HepG2 (cell line): Measurements from ENCODE around the gene APC2. TPM values are rescaled to one million over a fixed set of nuclear protein-coding genes. Genes with fewer than 3 reads are reported as not detected.

Experiments
- EED ChIP-seq: sonication (generic); formaldehyde crosslinking; IDR thresholded peaks from 2 replicates; pipeline ENCODE4 v1.5.0; 2020; ENCODE audit warnings: mild to moderate bottlenecking, missing genetic modification reagents
- FOXP1 ChIP-seq, 2 experiments: fragments of 450-650 bp in 1 of 2; IDR thresholded peaks; 2 replicates each; pipeline ENCODE4 v1.6.1; 2017 to 2018; ENCODE audit warnings: antibody characterized with exemption in 1 of 2
- GATAD1 ChIP-seq: IDR thresholded peaks from 2 replicates; pipeline ENCODE4 v1.6.1; 2016; ENCODE audit warnings: missing genetic modification reagents, missing compliant biosample characterization
- GMEB2 ChIP-seq: IDR thresholded peaks from 2 replicates; pipeline ENCODE4 v1.6.1; 2016; ENCODE audit warnings: missing biosample characterization, missing genetic modification reagents, low read depth
- LCORL ChIP-seq, 2 experiments: fragments of 450-650 bp in 1 of 2; sonication (generic) in 1 of 2; formaldehyde crosslinking in 1 of 2; IDR thresholded peaks; 2 replicates each; pipeline versions ENCODE4 v1.5.0 to v1.6.1; 2017 to 2020; ENCODE audit warnings: antibody characterized with exemption in 1 of 2, missing genetic modification reagents in 1 of 2
- RFXAP ChIP-seq: sonication (generic); formaldehyde crosslinking; IDR thresholded peaks from 2 replicates; pipeline ENCODE4 v1.4.0; 2020; ENCODE audit warnings: missing genetic modification reagents, borderline replicate concordance
- SKIL ChIP-seq: sonication (generic); formaldehyde crosslinking; IDR thresholded peaks from 2 replicates; pipeline ENCODE4 v1.8.0; 2022; ENCODE audit warnings: missing genetic modification reagents, mild to moderate bottlenecking, moderate library complexity, borderline replicate concordance
- SMAD9 ChIP-seq: sonication (generic); formaldehyde crosslinking; IDR thresholded peaks from 2 replicates; pipeline ENCODE4 v1.5.1; 2020; ENCODE audit warnings: mild to moderate bottlenecking, missing genetic modification reagents
- ZBTB21 ChIP-seq: sonication (generic); formaldehyde crosslinking; IDR thresholded peaks from 2 replicates; pipeline ENCODE4 v1.4.0; 2020; ENCODE audit warnings: missing genetic modification reagents
- ZNF138 ChIP-seq: sonication (generic); formaldehyde crosslinking; IDR thresholded peaks from 2 replicates; pipeline ENCODE4 v1.5.0; 2020; ENCODE audit warnings: mild to moderate bottlenecking, low read depth, missing genetic modification reagents
- ZNF263 ChIP-seq: sonication (generic); formaldehyde crosslinking; IDR thresholded peaks from 2 replicates; pipeline ENCODE4 v1.4.0; 2020; ENCODE audit warnings: missing genetic modification reagents
- ZNF317 ChIP-seq: sonication (generic); formaldehyde crosslinking; IDR thresholded peaks from 2 replicates; pipeline ENCODE4 v1.5.0; 2020; ENCODE audit warnings: mild to moderate bottlenecking, missing genetic modification reagents
- ZNF446 ChIP-seq: sonication (generic); formaldehyde crosslinking; IDR thresholded peaks from 2 replicates; pipeline ENCODE4 v1.5.0; 2020; ENCODE audit warnings: mild to moderate bottlenecking, missing genetic modification reagents
- ZNF510 ChIP-seq: sonication (generic); formaldehyde crosslinking; IDR thresholded peaks from 2 replicates; pipeline ENCODE4 v1.4.0; 2020; ENCODE audit warnings: low read depth, mild to moderate bottlenecking, missing genetic modification reagents
- ZNF597 ChIP-seq: sonication (generic); formaldehyde crosslinking; IDR thresholded peaks from 2 replicates; pipeline ENCODE4 v1.5.0; 2020; ENCODE audit warnings: missing genetic modification reagents
- polyA plus RNA-seq, 8 experiments: library from polyadenylated mRNA; depleted of rRNA in 3 of 8; stranded (reverse) in 7 of 8; unstranded in 1 of 8; fragments of >200 nt; fragmentation: Illumina TruSeq in 4 of 8; extraction: Trizol in 4 of 8; gene quantifications; 2 replicates each; pipeline versions ENCODE4 v1.2.1 to v1.2.3, GENCODE V29; 2011 to 2016; ENCODE audit warnings: low read depth in 4 of 8, missing spikeins in 1 of 8, mixed read lengths in 1 of 8; ENCODE audit not compliant: insufficient read depth in 1 of 8
- total RNA-seq, 5 experiments: library from RNA; depleted of rRNA; stranded (reverse); fragments of >200 nt; fragmentation: Illumina TruSeq; extraction: Trizol; gene quantifications; 2 replicates each; pipeline ENCODE4 v1.2.3, GENCODE V29; 2016; ENCODE audit warnings: low read depth in 1 of 5
- TF ChIP-seq, protein P1 (sequence below): IDR thresholded peaks from 2 replicates; pipeline ENCODE4 v1.6.1; 2016; ENCODE audit warnings: mild to moderate bottlenecking
- TF ChIP-seq, protein P2 (sequence below): sonication (generic); formaldehyde crosslinking; IDR thresholded peaks from 2 replicates; pipeline ENCODE4 v1.4.0; 2020; ENCODE audit warnings: mild to moderate bottlenecking, missing genetic modification reagents
- TF ChIP-seq, protein P3 (sequence below), 2 experiments: IDR thresholded peaks; 2 replicates each; pipeline ENCODE4 v1.6.1; 2011 to 2012; ENCODE audit warnings: low read length in 2 of 2, borderline replicate concordance in 1 of 2, low read depth in 1 of 2, mild to moderate bottlenecking in 1 of 2, moderate library complexity in 1 of 2

Gene APC2
- total and polyA plus RNA-seq, 2 of the 13 experiments (the other 11 are each of a cell fraction or from before 2014, with no cell fraction given): 0.08 to 0.22 TPM

DNA sequence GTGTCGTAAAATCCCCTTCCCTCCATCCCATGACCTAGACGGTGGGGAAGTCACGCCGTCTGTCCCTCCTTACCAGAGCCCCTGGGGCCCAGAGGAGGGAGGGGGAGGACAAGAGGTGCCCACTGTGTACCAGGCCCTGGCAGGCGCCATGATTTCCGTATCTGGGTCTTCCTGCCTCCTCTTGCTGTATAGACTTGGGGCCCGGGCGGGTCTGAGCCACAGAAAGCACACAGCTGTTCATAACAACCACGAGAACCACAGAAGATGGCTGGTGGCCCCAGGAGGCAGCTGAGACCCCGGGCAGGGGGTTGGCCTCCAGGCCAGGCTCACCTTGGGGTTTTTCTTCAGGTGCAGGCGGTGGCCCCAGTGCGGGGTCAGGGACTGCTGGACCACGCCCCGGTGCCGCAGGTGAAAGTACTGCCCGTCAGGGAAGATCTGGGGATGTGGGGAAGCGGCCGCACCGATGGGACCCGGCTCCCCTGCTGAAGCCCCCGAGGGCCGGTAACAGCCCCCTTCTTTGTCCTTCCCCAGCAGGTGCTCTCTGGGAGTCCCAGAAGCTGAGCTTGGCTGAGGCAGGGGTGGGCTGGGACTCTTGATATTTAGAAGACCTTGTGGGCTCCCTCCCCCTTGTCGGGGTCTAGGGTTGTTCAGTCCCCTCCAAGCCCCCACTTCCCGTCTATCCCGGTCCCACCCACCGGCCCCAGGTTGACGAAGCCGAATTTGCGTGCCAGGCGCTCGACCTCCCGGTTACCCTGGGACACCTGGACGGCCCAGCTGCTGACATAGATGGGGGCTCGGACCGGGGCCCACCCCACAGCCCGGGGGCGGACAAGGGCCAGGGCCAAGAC, 39.8 kb downstream of the APC2 start (continued):
- TF ChIP-seq SKIL: no peak
- TF ChIP-seq GMEB2: no peak
- TF ChIP-seq RFXAP (CRISPR knock-in tag): no peak
- 0 out of 2 replicates have a peak, but pooled peaks have one; percentile 11 for TF ChIP-seq EED
- no peak for TF ChIP-seq ZNF138
- TF ChIP-seq ZNF510: no peak
- no peak for TF ChIP-seq ZBTB21 (CRISPR knock-in tag)
- TF ChIP-seq ZNF263 (CRISPR knock-in tag): no peak
- TF ChIP-seq FOXP1 (IDR thresholded peaks at IDR 0.05): no peak
- TF ChIP-seq FOXP1 (CRISPR knock-in tag; IDR thresholded peaks at IDR 0.05): no peak
- no peak for TF ChIP-seq GATAD1 (CRISPR knock-in tag)
- TF ChIP-seq, protein P1, sequence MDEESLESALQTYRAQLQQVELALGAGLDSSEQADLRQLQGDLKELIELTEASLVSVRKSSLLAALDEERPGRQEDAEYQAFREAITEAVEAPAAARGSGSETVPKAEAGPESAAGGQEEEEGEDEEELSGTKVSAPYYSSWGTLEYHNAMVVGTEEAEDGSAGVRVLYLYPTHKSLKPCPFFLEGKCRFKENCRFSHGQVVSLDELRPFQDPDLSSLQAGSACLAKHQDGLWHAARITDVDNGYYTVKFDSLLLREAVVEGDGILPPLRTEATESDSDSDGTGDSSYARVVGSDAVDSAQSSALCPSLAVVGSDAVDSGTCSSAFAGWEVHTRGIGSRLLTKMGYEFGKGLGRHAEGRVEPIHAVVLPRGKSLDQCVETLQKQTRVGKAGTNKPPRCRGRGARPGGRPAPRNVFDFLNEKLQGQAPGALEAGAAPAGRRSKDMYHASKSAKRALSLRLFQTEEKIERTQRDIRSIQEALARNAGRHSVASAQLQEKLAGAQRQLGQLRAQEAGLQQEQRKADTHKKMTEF: no peak
- no peak for TF ChIP-seq LCORL (IDR thresholded peaks at IDR 0.05)
- no peak for TF ChIP-seq LCORL (CRISPR knock-in tag; IDR thresholded peaks at IDR 0.05)
- 0 out of 2 replicates have a peak, but pooled peaks have one; percentile 32 for TF ChIP-seq ZNF317 (CRISPR knock-in tag)
- TF ChIP-seq, protein P2, sequence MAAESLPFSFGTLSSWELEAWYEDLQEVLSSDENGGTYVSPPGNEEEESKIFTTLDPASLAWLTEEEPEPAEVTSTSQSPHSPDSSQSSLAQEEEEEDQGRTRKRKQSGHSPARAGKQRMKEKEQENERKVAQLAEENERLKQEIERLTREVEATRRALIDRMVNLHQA (CRISPR knock-in tag): no peak
- TF ChIP-seq SMAD9 (CRISPR knock-in tag): no peak
- no peak for TF ChIP-seq ZNF446 (CRISPR knock-in tag)
- TF ChIP-seq, protein P3, sequence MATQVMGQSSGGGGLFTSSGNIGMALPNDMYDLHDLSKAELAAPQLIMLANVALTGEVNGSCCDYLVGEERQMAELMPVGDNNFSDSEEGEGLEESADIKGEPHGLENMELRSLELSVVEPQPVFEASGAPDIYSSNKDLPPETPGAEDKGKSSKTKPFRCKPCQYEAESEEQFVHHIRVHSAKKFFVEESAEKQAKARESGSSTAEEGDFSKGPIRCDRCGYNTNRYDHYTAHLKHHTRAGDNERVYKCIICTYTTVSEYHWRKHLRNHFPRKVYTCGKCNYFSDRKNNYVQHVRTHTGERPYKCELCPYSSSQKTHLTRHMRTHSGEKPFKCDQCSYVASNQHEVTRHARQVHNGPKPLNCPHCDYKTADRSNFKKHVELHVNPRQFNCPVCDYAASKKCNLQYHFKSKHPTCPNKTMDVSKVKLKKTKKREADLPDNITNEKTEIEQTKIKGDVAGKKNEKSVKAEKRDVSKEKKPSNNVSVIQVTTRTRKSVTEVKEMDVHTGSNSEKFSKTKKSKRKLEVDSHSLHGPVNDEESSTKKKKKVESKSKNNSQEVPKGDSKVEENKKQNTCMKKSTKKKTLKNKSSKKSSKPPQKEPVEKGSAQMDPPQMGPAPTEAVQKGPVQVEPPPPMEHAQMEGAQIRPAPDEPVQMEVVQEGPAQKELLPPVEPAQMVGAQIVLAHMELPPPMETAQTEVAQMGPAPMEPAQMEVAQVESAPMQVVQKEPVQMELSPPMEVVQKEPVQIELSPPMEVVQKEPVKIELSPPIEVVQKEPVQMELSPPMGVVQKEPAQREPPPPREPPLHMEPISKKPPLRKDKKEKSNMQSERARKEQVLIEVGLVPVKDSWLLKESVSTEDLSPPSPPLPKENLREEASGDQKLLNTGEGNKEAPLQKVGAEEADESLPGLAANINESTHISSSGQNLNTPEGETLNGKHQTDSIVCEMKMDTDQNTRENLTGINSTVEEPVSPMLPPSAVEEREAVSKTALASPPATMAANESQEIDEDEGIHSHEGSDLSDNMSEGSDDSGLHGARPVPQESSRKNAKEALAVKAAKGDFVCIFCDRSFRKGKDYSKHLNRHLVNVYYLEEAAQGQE (IDR thresholded peaks at IDR 0.05; ENCODE audit: borderline replicate concordance in 1 of 2, low read depth in 1 of 2, low read length in 2 of 2): no peak
- no peak for TF ChIP-seq ZNF597 (CRISPR knock-in tag)
